Fibroblast of skin of left quadriceps (primary cell): ENCODE results near the gene DCTD.

Experiments
- DNase-seq, 2 experiments: peaks; one replicate each; pipeline ENCODE4 v3.0.0-alpha.2; 2013; ENCODE audit warnings: low read depth in 2 of 2

Gene DCTD

GRCh38 chr4:182893474-182894080 lies 23.6 kb downstream of the DCTD start:
- DNase-seq = no peak

GRCh38 chr4:182893047-182893446 lies 24.1 kb downstream of the DCTD start:
- no peak for DNase-seq

GRCh38 chr4:182890202-182890601 lies 27.0 kb downstream of the DCTD start:
- no peak for DNase-seq

GRCh38 chr4:182888891-182889290 lies 28.3 kb downstream of the DCTD start:
- no peak for DNase-seq

- DNase-seq = no peak
Observed at GRCh38 chr4:182886768-182887167, 30.4 kb downstream of the DCTD start.

DNA sequence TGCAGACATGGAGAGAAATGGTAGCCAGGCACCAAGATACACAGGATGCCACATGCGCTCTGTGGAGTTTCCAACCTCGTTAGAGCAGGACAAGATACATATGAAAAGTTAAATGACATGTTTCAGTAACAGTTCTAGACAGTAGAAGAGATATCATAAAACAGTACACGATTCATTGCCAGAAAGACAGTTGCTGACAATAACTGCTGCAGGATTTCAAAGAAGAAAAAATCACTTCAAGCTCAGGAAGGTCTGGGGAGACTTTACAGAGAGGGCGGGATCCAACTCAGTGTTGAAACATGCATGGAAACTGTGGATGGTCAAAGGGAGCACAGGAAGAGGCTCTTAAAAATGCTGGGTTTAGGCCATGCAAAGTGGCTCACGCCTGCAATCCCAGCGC lies 31.0 kb downstream of the DCTD start:
- DNase-seq = no peak

- DNase-seq = peak; percentile 67 to 71
Observed at GRCh38 chr4:182885738-182886077, 31.5 kb downstream of the DCTD start.

DNA sequence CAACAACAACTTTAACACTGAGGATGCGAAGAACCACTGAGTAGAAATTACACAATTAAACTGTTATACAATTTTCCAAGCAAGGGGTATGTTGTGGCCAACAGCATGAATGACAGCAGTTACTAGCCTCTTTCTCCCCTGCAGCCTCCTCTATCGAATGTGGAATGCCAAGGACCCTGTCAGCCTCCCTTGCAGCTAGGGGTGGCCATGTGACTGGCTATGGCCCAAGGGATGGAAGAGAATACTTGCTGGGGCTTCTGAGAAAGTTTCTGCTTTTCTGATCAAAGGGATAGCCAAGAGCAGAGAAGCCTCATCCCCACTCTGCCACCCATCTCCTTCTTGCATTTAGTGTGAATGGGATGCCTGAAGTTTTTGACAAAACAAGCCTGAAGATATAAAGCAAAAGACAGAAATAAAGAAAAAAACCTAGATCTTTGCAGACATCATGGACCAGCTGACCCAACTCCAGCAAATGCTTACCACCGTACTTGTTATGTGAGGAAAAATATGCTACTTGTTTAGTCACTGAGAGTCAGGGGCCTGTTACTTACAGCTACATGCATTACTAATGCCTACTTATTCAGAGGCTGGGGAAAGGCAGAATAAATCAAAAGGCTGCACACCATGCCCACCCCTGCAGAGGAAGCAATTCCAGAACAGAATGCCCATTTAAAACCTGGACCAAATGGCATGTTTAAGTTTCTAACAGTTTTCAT lies 32.0 kb downstream of the DCTD start:
- DNase-seq = no peak

- peak; percentile 49 to 52 for DNase-seq
Observed at GRCh38 chr4:182884040-182884439, 33.1 kb downstream of the DCTD start.

GRCh38 chr4:182883351-182883750 lies 33.8 kb downstream of the DCTD start:
- DNase-seq = no peak

- no peak for DNase-seq
Observed at GRCh38 chr4:182881914-182882313, 35.3 kb downstream of the DCTD start.

DNA sequence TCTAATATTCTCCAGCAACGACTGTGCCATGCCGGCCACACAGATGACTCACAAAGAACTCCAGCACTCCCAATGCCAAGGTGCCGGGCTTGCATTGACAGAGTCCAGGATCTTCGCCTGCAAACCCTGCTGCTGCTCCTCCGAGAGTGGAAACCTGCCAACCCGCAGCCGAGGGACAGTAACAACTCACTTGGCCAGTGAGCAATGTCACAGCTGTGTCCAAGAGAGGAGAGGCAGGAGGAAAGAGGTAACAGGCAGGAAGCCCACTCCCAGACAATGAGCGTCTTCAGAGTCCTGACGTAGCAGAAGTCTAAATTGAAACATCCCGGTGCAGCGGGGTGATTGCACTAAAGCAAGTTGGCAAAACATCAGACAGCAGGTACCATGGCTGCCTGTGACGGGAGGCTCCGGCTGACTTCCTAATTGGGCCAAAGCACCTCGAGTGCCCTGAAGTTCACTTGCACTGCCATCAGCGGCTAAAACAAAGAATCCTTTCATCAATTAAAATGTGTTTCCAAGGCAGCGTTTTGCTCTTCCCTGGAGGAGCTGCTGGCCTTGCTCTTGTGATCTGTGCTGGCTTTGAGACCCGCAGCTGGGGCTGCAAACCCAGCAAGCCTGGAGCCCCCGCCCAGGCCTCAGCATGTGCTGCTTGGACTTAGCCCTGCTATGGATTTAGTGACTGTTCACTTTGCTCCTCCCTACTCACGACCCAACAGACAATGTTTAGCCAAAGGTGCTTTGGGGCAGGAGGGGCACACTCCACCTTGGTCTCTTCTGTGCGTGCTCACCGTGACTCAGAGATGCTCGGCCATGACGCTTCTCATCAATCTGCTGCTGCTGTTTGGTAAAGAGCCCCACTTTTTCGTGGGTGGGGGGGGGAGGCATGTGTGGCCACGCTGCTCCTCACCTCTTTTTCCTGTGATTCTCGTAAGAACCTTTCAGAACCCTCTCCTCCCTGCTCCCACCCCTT lies 36.5 kb downstream of the DCTD start:
- DNase-seq = no peak

DNA sequence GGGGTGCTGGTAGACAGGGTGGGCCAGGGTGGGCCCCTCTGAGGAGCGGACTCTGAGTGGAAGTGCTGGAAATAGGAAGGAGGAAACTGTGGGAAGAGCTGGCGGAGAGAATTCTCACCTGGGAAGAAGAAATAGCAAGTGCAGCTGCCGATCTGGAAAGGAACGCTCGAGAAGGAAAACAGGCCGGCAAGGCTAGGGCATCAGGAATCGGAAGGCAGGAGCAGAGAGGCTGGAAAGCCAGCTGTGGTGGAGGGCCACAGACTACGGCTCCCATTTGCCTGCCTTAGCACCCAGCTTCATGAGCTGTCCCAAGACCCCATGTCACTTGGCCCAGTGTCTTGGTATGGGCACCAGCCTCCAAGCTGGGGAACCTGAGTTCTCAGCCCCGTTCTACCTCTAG lies 37.3 kb downstream of the DCTD start:
- DNase-seq = no peak

DNA sequence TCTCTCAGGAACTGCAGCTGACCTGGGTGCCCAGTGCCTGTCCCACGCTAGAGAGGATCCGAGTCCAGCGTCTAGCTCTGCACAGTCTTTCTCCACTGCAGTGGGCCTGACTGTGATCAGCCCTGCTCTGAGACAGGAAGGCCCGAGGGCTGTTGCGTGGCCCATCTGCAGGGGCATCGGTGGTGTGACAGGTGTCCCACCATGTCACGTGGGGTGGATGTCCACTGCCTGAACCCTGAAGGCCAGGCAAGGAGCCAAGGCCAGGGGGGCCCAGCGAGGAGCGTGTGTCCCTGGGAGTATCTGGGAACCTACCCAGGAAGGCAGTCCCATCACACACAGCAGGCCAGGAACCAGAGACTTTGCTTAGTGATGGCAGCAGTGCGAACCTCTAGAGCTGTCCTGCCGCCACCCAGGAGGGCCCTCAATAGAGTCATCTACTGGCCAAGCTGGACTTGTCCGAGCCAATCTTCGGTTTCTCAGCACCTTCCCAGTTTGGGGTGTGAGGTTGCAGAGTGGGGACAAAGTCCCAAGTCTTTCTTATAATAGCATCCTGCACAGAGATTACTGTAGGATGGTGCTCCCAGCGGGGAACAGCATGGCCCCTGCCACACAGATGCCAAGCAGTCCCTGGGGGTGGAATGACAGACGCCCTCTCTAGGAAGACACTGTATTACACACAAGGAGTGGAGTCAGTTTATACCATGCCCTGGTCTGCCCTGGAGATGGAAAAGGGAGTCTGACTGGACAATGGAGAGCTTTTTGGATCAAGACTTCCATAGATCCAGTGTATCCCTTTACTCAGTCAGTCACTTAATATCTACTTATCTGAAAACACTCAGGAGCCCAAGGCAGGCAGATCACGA lies 38.3 kb downstream of the DCTD start:
- no peak for DNase-seq

GRCh38 chr4:182877326-182877883 lies 39.8 kb downstream of the DCTD start:
- no peak for DNase-seq

DNA sequence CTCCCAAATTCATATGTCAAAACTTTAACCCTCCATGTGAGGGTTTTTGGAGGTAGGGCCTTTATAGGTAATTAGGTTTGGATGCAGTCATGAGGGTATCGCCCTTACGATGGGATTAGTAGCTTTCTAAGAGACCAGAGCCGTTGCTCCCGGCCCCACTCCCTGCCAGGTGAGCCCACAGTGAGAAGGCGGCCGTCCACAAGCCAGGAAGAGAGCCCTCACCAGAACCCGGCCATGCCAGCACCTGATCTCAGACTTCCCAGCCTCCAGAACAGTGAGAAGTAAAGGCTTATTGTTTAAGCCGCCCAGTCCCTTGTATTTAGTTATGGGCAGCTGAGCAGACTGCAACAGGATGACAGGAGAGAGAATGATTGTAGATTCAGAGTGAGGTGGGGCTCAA lies 40.8 kb downstream of the DCTD start:
- DNase-seq = no peak

DNA sequence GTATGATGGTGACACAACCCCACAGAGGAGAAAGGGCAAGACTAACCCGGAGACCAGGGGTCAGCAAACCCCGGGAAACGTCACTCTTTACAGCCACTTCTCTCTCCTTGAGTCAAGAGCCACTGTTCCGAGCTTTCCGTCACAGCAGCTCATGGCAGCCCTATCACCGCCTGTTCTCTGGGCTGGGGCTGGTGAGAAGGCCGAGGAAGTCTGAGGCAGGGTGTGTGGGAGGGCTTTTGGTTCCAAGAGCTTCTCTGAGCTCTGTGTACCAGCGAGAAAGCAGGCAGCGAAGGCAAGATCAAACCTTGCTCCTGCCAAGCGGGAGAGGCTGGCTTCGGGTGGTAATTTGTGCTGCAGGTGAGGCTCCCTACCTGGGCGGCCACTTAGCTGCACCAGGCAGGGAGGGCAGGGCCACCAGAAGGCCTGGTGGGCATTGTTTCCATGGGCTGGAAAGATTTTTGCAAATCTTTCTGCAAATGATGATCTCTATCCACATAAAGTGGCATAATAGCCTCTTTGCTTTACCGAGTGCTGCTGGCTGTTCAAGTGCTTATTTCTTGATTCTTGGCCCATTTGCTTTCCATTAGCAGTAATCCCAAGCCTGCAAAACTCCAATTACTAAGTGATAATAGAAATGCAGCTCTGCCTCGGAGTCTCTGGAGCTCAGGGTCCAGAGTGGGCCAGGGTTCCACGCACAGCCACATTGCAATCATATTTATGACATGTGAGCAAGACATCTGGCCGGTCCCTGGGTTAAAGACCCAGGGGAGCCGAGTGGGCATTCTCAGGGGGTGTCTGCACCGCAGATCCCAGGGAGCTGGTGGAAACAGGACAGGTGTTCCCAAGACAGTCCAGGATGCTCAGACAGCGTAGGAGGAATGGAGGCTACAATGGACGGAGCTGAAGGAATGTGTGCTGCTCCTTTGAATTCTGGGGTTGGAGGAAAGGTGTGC lies 41.5 kb downstream of the DCTD start:
- DNase-seq = no peak

DNA sequence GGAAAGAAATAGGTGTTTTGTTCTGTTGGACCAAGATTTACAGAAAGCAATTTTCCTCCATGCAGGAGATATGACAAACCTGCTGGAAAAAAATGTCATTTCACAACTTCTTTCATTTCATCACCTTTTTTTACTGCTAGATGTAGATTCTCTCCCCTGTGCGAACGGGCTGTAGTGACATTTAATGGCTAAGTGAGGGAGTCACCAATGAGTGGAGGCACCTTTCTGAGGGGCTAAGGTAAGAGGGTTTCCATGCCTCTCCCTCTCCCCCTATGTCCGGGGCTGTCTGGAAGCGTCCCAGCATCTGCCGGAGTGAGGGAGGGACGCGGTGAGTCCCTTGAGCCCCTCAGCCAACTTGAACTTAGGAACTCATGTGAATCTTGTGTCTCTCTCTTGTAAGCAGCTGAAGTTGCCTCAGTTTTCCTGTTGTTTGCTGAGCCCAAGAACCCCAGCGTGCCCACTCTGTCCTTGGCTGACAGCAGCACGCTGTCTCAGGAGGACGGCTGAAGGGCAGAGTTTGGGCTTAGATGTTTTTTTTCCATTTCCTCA lies 42.3 kb downstream of the DCTD start:
- DNase-seq = no peak

DNA sequence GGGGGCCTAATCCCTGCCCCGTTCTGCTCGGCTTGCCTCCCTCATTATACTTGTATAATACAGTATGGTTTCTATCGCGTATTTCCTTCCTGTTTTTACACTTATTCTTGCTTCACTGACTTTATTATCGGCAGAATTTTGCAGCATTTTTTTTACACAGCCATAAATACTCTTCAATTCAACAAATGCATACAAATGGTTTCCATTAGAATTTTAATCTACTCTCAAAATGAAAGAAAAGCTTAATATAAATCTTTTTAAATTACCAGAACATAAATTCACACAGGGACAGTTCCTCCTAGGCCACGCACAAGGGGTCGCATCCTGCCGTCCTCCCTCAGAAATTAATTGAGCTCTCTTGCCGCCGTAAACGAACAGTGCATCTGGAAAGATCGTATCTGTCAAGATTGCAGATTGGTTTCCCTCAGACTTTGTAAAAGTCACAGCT lies 42.9 kb downstream of the DCTD start:
- no peak for DNase-seq

DNA sequence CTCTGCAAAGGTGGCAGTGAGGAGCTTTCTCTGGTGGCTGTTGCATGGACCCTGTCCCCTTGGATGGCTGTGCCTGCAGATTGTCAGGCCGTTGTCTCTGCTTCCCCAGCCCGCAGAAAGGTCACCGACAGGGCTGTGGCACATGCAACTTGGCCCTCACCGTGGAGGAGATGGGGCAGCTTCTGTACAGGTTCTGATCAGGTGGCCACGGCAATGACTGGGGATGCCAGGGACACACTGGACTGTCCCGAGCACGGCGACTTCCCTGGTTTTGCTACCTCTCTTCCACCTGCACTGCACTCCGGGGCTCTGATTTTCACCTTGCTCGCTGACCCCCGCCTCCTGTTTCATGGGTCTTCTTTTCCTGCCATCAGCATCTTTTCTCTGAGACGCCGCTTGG lies 43.5 kb downstream of the DCTD start:
- no peak for DNase-seq
